ENCODE measurements around the gene GFI1. TPM values are rescaled to one million over a fixed set of nuclear protein-coding genes. Genes with fewer than 3 reads are reported as not detected.

Gene GFI1
- total RNA-seq, 1 experiment from 2014 or later, result 3.2 TPM

GRCh38 chr1:92502247-92502646 lies 15.5 kb upstream of the GFI1 start:
- Histone ChIP-seq H3K27me3 (no peaks in the 10 kb centered on the region), H3K27ac (no peak overlapping the region), H3K9me3 (replicated peaks) (no peaks in the 10 kb centered on the region), H3K36me3 (no peaks in the 10 kb centered on the region), H3K4me3 (no peak overlapping the region), H3K4me1 (no peaks in the 10 kb centered on the region)
- no peak for DNase-seq

- Histone ChIP-seq H3K27ac (no peak overlapping the region), H3K27me3 (no peaks in the 10 kb centered on the region), H3K9me3 (replicated peaks) (no peaks in the 10 kb centered on the region), H3K4me1 (no peaks in the 10 kb centered on the region), H3K36me3 (no peaks in the 10 kb centered on the region), H3K4me3 (no peak overlapping the region)
- no peak for DNase-seq
These were observed 13.8 kb upstream of the GFI1 start for GRCh38 chr1:92500552-92500951.

GRCh38 chr1:92495392-92496063 lies 8.8 kb upstream of the GFI1 start:
- Histone ChIP-seq H3K4me3 (no peak overlapping the region), H3K27me3 (no peaks in the 10 kb centered on the region), H3K36me3 (no peaks in the 10 kb centered on the region), H3K27ac (no peak overlapping the region), H3K4me1 (no peaks in the 10 kb centered on the region), H3K9me3 (replicated peaks) (no peaks in the 10 kb centered on the region)
- DNase-seq, result no peak

GRCh38 chr1:92494485-92495141 lies 7.9 kb upstream of the GFI1 start:
- Histone ChIP-seq H3K4me1 (no peaks in the 10 kb centered on the region), H3K9me3 (replicated peaks) (no peaks in the 10 kb centered on the region), H3K27me3 (no peaks in the 10 kb centered on the region), H3K27ac (no peak overlapping the region), H3K36me3 (no peaks in the 10 kb centered on the region), H3K4me3 (no peak overlapping the region)
- no peak for DNase-seq

GRCh38 chr1:92493139-92493538 lies 6.4 kb upstream of the GFI1 start:
- no peak overlapping the region for H3K4me3 ChIP-seq
- no peaks in the 10 kb centered on the region for H3K27me3 ChIP-seq
- no peaks in the 10 kb centered on the region for H3K9me3 ChIP-seq (replicated peaks)
- H3K27ac ChIP-seq, result no peak overlapping the region
- DNase-seq, result no peak
- H3K4me1 ChIP-seq, result no peaks in the 10 kb centered on the region
- H3K36me3 ChIP-seq, result no peaks in the 10 kb centered on the region

GRCh38 chr1:92488832-92489231 lies 2.1 kb upstream of the GFI1 start:
- H3K9me3 ChIP-seq (replicated peaks), result no peaks in the 10 kb centered on the region
- H3K4me3 ChIP-seq, result no peak overlapping the region
- no peak overlapping the region for H3K27ac ChIP-seq
- H3K4me1 ChIP-seq, result no peaks in the 10 kb centered on the region
- H3K36me3 ChIP-seq, result no peaks in the 10 kb centered on the region
- H3K27me3 ChIP-seq, result no peaks in the 10 kb centered on the region
- no peak for DNase-seq

GRCh38 chr1:92488416-92488815 lies 1.7 kb upstream of the GFI1 start:
- Histone ChIP-seq H3K27ac (no peak overlapping the region), H3K4me1 (no peaks in the 10 kb centered on the region), H3K27me3 (no peaks in the 10 kb centered on the region), H3K36me3 (no peaks in the 10 kb centered on the region), H3K4me3 (no peak overlapping the region), H3K9me3 (replicated peaks) (no peaks in the 10 kb centered on the region)
- no peak for DNase-seq

- H3K27me3 ChIP-seq, result no peaks in the 10 kb centered on the region
- no peak for DNase-seq
- H3K4me3 ChIP-seq, result no peak overlapping the region
- H3K36me3 ChIP-seq, result no peaks in the 10 kb centered on the region
- no peaks in the 10 kb centered on the region for H3K9me3 ChIP-seq (replicated peaks)
- H3K4me1 ChIP-seq, result no peaks in the 10 kb centered on the region
- no peak overlapping the region for H3K27ac ChIP-seq
These were observed 417 bp upstream of the GFI1 start for GRCh38 chr1:92487078-92487605.

- H3K36me3 ChIP-seq, result no peaks in the 10 kb centered on the region
- H3K27me3 ChIP-seq, result no peaks in the 10 kb centered on the region
- H3K4me3 ChIP-seq, result peak overlapping the region; percentile 73
- peak overlapping the region; percentile 34 for H3K27ac ChIP-seq
- no peaks in the 10 kb centered on the region for H3K9me3 ChIP-seq (replicated peaks)
- DNase-seq, result peak; percentile 49 to 65
- no peaks in the 10 kb centered on the region for H3K4me1 ChIP-seq
These were observed 1.1 kb downstream of the GFI1 start for GRCh38 chr1:92485381-92486250.

GRCh38 chr1:92484472-92485380 lies 2.0 kb downstream of the GFI1 start:
- H3K27ac ChIP-seq, result peak overlapping the region; percentile 34
- peak; percentile 58 to 66 for DNase-seq
- peak overlapping the region; percentile 73 for H3K4me3 ChIP-seq
- H3K27me3 ChIP-seq, result no peaks in the 10 kb centered on the region
- H3K9me3 ChIP-seq (replicated peaks), result no peaks in the 10 kb centered on the region
- H3K36me3 ChIP-seq, result no peaks in the 10 kb centered on the region
- H3K4me1 ChIP-seq, result no peaks in the 10 kb centered on the region

- Histone ChIP-seq H3K27me3 (no peaks in the 10 kb centered on the region), H3K4me1 (no peaks in the 10 kb centered on the region), H3K36me3 (no peaks in the 10 kb centered on the region), H3K4me3 (peak overlapping the region; percentile 73), H3K9me3 (replicated peaks) (no peaks in the 10 kb centered on the region), H3K27ac (no peak overlapping the region; the same call in 1 of the 2 replicates)
- DNase-seq, result peak; percentile 71 to 73
These were observed 2.9 kb downstream of the GFI1 start for GRCh38 chr1:92483610-92484471.

- H3K9me3 ChIP-seq (replicated peaks), result no peaks in the 10 kb centered on the region
- H3K4me1 ChIP-seq, result no peaks in the 10 kb centered on the region
- H3K27me3 ChIP-seq, result no peaks in the 10 kb centered on the region
- no peak for DNase-seq
- no peak overlapping the region for H3K27ac ChIP-seq
- H3K36me3 ChIP-seq, result no peaks in the 10 kb centered on the region
- H3K4me3 ChIP-seq, result peak overlapping the region; percentile 73
These were observed 3.8 kb downstream of the GFI1 start for GRCh38 chr1:92482665-92483609.
